Fibroblast of pulmonary artery (primary cell): Measurements from ENCODE around the gene SIGLEC11.
A peak's percentile ranks its signal among the peaks of the same experiment; 100 is the strongest.

Source experiments
- DNase-seq: peaks from one replicate; pipeline ENCODE4 v3.0.0-alpha.2; 2010; ENCODE audit warnings: low read depth
- H3K4me3 ChIP-seq: replicated peaks from 2 replicates; pipeline ENCODE4 v1.5.1; 2011; ENCODE audit warnings: low read depth, mild to moderate bottlenecking, control low read depth, low read length, moderate library complexity
- CTCF ChIP-seq: IDR thresholded peaks from 2 replicates; pipeline ENCODE4 v1.5.1; 2011; ENCODE audit warnings: mild to moderate bottlenecking, control low read depth, low read length, inconsistent platforms; ENCODE audit errors: missing control alignments

The SIGLEC11 gene

DNA sequence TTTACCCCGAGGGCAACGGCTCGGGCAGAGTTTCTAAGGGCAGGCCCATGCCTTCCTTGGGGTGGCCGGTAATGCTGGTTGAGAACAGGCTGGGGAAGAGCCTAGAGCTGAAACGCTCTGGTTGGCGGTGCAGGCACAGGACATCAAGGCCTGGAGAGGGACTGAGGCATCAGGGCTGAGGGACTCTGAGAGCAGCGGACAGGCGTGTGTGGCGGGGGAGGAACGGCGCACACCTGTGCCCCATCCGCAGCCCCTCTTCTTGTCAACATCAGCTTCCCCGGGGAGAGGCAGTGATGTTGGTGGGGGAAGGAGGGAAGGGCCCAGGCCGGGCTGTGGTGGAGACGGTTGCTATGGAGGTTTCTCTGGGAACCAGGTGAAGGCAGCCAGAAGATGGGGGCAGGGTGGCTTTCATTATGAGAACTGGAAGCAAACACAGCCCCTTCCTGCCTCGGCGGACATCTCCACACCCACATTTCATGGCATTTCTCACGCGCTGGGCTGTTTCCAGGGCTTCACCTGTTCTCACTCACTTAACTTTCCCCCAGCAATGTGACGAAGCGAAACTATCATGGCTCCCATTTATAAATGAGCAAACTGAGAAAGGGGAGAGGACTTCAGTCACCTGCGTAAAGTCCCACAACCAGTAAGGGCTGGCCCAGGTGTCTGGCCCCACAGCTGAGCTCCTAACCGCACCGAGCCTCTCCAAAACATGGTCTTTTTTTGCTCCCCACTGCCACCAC is 40.2 kb downstream of the SIGLEC11 start:
- no peak for TF ChIP-seq CTCF
- no peak overlapping the region for H3K4me3 ChIP-seq
- no peak for DNase-seq

DNA sequence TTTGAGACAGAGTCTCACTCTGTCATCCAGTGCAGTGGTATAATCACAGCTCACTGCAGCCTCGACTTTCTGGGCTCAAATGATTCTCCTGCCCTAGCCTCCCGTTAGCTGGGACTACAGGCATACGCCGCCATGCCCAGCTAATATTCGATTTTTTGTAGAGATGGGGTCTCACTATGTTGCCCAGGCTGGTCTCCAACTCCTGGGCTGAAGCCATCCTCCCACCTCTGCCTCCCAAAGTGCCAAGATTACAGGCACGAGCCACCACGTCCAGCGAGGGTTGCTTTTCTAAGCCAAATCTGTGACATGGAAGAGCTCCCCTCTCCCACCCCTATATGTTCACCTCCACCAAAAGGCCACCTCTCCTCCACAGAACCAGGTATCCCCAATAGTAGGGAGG is 42.9 kb downstream of the SIGLEC11 start:
- TF ChIP-seq CTCF = no peak
- no peak overlapping the region for H3K4me3 ChIP-seq
- no peak for DNase-seq

DNA sequence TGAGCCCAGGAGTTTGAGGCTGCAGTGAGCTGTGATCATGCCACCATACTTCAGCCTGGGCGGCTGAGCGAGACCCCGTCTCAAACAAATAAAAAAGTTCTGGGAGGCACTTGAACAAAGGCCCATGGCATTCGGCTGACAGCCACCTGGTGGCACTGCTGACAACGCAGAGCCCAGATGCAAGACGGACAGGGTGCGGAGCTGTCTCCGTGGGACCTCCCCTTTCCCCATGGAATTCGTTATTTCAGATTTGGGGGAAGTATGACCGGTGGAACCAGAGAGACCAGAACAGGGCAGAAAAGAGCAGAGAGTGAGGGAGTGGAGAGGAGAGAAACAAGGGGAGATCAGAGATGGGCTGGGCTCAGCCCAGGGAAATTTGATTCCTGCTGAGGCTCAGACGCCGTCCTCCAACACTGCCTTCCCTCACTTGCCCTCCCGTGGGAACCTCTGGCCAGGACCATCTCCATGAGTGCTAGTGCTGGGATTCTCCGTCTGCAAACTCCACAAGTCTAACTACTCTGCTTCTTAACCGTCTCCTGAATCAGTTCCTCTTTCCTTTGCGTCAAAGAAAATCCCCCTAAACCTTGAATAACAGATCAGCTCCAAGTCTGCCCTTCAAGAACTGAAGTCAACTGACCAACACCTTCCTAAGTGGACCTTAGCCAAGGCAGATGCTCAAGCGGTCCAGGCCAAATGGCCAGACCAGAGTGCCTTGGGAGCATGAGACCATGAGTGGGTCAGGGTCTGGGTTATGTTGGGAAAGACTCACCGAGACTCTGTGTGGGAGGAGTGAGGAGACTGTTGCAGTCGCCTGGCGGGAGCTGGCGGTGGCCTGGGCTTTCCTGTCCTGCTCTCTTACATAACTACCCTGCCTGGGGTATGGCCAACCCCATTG is 43.9 kb downstream of the SIGLEC11 start:
- no peak for DNase-seq
- no peak overlapping the region for H3K4me3 ChIP-seq
- TF ChIP-seq CTCF = peak; percentile 5

- H3K4me3 ChIP-seq = no peak overlapping the region
Measured at GRCh38 chr19:49915271-49915670, 45.7 kb downstream of the SIGLEC11 start.

GRCh38 chr19:49913720-49914119 is 47.3 kb downstream of the SIGLEC11 start:
- H3K4me3 ChIP-seq = no peak overlapping the region
- no peak for TF ChIP-seq CTCF

More at GRCh38 chr19:49915271-49915670, 45.7 kb downstream of the SIGLEC11 start:
- DNase-seq = no peak
- TF ChIP-seq CTCF = peak; percentile 18

GRCh38 chr19:49912965-49913685 is 47.8 kb downstream of the SIGLEC11 start:
- no peak overlapping the region for H3K4me3 ChIP-seq
- no peak for TF ChIP-seq CTCF
- no peak for DNase-seq

More at GRCh38 chr19:49913720-49914119, 47.3 kb downstream of the SIGLEC11 start:
- no peak for DNase-seq
